ENCODE data around the gene PILRA. TPM values are rescaled to one million over a fixed set of nuclear protein-coding genes. Genes with fewer than 3 reads are reported as not detected.

Gene PILRA
- total RNA-seq, 1 experiment from 2014 or later: not detected

- DNase-seq (ENCODE audit: low spot score): peak; percentile 82
These were observed 34.2 kb downstream of the PILRA start for GRCh38 chr7:100407285-100408180.

DNA sequence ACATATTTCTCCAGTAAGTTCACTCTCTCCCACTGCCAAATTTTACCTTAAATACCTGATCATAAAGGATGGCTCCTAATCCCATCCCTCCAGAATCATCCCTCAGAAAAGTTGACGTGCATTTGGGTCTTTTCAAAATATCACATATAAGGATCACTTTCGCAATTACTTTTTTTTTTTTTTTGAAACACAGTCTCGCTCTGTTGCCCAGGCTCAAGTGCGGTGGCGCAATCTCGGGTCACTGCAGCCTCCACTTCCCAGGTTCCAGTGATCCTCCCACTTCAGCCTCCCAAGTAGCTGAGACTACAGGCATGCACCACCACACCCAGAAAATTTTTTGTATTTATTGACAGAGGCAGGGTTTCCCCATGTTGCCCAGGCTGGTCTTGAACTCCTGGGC is 37.8 kb downstream of the PILRA start:
- DNase-seq (ENCODE audit: low spot score): no peak

DNA sequence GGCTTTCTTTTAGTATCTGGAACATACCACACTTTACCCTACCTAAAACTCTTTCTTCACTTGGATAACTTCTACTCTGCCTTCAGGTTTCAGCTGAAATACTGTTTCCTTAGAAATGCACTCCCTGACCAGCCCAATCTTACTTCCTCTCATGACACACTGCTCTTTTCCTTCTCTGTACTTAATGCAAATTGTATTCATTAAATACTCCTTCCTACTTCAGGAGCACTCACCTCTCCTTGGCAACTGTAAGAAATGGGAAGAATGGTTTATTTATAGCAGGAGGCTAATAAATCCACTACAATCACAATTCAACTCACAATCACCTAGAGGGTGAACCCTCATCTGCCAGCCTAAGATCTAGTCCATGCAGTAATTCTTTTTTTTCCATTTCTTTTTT is 40.1 kb downstream of the PILRA start:
- DNase-seq (ENCODE audit: low spot score): no peak

GRCh38 chr7:100413889-100414288 is 40.6 kb downstream of the PILRA start:
- DNase-seq (ENCODE audit: low spot score): no peak

GRCh38 chr7:100415448-100415847 is 42.2 kb downstream of the PILRA start:
- DNase-seq (ENCODE audit: low spot score): no peak

DNA sequence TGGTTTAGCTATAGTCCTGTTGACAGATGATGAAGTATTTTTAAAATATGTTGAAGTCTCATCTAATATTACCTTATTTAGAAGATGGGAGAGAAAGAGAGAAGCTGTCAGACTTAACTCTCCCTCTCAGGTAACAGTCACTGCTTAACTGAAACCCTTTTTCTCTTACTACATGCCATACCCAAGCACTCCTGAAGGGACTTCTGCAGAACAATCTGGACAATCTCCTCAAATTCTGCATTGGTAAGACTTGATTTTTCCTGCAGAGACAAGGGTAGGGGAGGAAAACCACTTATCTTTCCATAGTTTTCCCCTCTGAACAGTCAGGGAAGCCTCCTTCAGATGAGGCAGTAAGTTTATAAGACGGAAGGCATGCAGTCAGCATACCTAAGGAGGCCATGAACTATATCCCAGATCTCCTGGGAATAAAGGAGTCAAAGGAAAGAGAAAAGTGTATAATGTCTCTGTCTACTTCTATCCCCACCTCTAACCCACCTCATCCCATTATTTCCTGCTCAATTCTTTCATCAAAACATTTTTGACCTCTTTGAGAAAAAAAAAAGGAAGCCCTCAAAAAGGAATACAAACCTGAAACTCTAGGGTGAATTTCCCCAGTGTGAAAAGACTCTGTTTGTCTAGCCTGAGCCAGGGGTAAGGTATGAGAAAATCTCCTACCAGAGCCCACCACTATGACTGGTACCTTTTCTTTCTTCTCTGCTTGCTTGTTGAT is 45.8 kb downstream of the PILRA start:
- no peak for DNase-seq (ENCODE audit: low spot score)

DNA sequence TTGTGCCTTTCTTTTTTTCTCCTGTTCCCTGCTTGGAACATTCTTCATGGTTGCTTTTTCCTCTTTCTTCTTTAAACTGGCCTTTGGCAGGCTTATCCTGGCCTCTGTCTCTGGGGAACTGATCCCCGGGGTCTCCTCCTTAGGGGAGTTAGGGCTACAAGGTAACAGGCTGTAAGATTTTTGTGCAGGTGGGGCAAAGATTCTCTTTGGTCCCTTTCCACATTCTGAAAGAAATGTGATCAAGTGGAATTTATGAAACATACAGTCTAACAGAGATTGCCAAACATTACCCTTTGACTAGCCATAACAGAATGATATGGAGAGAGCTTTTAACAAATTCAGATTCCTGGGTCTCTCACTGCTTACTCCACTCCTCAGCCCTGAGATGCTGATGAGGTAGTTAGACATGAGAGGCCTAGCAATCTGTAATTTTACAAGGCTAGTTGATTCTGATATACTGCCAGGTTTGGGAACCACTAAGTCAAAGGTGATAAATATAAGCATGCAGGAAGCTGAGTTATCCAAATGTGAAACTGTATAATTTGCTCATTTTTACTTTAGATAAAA is 46.5 kb downstream of the PILRA start:
- DNase-seq (ENCODE audit: low spot score): no peak

DNA sequence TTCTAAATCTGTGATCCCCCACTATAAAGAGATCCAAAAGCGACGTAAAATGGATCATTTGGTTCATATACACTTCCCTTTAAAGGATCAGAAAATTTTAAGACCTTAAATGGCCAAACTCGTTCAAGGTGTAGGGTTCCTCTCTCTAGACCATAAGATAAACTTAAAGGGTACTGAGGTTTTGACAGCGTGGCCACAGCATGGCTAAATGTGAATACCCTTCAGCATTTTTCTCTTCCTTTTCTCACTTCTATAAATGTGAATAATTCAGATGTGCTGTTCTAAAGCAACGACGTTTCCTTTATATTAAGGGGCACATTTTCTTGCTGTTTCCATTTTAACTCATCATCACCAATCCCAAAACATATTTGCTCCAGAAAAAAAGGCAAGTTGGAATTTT is 50.0 kb downstream of the PILRA start:
- no peak for DNase-seq (ENCODE audit: low spot score)

DNA sequence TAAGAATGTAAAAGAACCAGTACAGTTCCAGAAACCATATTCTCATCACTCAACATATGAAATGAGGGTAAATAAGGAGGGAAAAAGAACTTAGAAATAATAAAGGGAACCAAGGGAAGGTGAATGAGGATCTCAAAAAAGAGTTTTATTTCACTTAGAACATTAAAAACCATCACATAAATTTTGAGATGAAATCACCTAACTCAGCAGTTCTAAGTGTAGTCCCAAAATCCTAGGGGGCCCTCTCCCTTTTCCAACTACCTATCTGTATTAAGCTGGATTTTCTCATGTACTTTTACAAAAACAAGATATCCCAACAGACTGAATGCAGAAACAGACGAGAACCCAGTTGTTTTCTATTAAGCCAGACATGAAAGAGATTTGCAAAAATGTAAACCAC is 52.1 kb downstream of the PILRA start:
- DNase-seq (ENCODE audit: low spot score): no peak

- DNase-seq (ENCODE audit: low spot score): no peak
These were observed 53.2 kb downstream of the PILRA start for GRCh38 chr7:100426516-100426915.

DNA sequence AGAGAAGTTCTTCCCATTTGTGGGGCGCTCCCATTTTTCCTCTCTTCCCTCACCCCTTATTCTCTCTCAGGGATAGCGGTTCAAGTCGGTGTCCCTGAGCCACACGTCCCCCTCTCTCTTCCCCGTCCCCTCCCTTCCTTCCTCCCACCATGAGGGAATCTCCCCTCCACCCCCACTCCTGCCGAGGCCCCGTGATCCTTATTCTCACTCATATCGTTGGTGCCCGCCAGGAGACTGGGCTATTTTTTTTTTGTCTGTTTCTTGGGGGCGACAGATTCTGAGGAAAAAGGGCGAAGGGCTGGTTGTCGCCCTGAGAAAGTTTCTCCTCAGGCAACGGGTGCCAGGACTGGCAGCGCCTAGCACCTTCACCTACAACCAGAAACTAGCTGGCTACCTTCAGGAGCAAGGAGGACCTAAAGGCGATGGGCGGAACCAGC is 54.5 kb downstream of the PILRA start:
- DNase-seq (ENCODE audit: low spot score): no peak

DNA sequence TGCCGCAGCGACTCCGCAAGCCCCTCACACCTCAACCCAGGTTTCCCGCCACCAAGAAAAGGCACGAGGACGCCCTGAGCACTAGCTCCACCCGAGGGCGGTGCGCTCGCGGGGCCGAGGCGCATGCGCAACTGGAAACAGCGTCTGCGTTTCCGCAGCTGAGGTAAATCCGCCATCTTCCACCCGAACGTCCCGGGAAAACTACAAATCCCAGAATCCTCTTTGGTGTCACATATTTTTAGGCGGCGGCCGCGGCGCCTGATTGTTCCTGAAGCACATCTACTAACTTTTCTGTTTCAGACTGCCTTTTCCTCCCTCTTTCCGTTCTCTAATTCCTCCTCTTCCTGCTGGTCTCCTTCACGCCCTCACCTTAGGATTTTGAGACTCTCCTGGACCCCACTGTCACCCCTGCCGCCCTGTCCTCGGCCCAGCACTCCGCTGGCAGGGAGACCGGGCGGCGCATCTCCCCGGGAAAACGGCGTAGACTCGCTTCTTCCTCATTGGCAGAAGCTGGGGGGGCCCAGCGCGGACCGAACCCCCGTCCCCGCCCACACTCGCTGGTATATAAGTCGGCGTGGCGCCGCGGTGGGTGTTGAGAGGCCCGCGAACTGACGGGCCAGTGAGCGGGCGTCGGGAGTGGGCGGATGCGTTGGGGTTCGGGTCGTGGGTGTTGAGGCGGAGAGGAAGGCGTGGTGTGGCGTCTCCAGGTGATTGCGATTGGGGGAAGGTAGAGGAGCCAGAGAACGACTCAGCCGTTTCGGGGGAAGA is 55.1 kb downstream of the PILRA start, which contains the start of gene ZCWPW1:
Gene ZCWPW1, minus strand, starts transcription at position 505 of the 768 bp plus-strand sequence. CDS start 8,054 bp downstream, outside the sequence.
- DNase-seq (ENCODE audit: low spot score): peak; percentile 94

- peak; percentile 99 for DNase-seq (ENCODE audit: low spot score)
These were observed 55.8 kb downstream of the PILRA start for GRCh38 chr7:100428967-100429636.

GRCh38 chr7:100429637-100430492 is 56.6 kb downstream of the PILRA start, which contains the start of gene MEPCE:
Gene MEPCE, plus strand, starts transcription at chr7:100429831. Its CDS starts 188 bp downstream, at chr7:100430019.
- peak; percentile 95 for DNase-seq (ENCODE audit: low spot score)

DNA sequence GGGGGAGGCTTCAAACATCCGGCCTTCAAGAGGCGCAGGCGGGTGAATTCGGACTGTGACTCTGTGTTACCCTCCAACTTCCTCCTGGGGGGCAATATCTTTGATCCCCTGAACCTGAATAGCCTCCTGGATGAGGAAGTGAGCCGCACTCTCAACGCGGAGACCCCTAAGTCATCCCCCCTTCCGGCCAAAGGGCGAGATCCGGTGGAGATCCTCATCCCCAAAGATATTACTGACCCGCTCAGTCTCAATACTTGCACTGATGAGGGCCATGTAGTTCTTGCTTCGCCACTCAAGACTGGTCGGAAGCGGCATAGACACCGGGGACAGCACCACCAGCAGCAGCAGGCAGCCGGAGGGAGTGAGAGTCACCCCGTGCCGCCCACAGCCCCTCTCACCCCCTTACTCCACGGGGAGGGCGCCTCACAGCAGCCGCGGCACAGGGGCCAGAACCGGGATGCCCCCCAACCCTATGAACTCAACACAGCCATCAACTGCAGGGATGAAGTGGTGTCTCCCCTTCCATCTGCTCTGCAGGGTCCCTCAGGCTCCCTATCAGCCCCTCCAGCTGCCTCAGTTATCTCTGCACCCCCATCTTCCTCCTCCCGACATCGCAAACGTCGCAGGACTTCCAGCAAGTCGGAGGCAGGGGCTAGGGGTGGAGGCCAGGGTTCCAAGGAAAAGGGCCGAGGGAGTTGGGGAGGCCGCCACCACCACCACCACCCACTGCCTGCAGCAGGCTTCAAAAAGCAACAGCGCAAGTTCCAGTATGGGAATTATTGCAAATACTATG is 57.4 kb downstream of the PILRA start:
- DNase-seq (ENCODE audit: low spot score): no peak

DNA sequence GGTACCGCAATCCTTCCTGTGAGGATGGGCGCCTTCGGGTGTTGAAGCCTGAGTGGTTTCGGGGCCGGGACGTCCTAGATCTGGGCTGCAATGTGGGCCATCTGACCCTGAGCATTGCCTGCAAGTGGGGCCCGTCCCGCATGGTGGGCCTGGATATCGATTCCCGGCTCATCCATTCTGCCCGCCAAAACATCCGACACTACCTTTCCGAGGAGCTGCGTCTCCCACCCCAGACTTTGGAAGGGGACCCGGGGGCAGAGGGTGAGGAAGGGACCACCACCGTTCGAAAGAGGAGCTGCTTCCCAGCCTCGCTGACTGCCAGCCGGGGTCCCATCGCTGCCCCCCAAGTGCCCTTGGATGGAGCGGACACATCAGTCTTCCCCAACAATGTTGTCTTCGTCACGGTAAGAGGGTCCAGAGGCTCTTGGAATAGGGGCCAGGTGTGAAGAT is 58.0 kb downstream of the PILRA start:
- no peak for DNase-seq (ENCODE audit: low spot score)

DNA sequence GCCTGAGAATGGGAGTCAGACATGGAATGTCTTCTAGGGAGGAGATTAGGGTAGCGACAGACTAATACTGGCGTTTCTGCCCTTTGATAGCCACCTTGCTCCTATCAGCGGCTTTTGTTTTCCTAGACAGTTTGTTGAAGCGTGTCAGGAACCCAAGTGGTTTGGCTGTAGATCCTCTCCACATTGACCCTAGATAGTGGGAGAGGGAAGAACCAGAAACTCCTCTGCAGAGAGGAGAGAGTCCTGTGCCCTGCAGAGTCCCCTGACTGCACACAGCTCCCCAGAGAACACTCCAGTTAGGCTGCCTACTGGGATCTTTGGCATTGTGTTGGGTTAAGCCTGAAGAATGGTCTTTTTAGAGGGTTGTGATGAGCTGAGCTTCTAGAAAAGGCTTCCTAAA is 58.8 kb downstream of the PILRA start:
- no peak for DNase-seq (ENCODE audit: low spot score)

- DNase-seq (ENCODE audit: low spot score): no peak
These were observed 59.5 kb downstream of the PILRA start for GRCh38 chr7:100432621-100433275.

DNA sequence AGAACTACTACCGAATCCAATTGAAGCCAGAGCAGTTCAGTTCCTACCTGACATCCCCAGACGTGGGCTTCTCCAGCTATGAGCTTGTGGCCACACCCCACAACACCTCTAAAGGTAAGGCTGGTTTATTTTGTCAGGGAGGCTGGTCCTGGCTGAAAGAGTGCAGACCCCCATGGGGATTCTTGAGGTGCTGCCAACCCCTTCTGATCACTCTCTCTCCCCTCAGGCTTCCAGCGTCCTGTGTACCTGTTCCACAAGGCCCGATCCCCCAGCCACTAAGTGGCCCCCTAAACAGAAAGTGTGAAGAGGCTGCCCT is 59.9 kb downstream of the PILRA start:
- DNase-seq (ENCODE audit: low spot score): no peak
